HCT116 (cell line): ENCODE measurements around the gene KRTAP12-1. TPM values are rescaled to one million over a fixed set of nuclear protein-coding genes. Genes with fewer than 3 reads are reported as not detected.

Experiments used
- ATAC-seq: fragments of 200-7000 bp; cut with Tn5 transposase; 2 replicates; pipeline ENCODE4 v1.9.1; 2020; ENCODE audit warnings: mild to moderate bottlenecking, moderate library complexity
- BruUV-seq: library from RNA; stranded (reverse); fragments of 400-500 nt; replicated peaks from 2 replicates; lab custom pipeline; 2021; lab: Mats Ljungman, UMichigan
- CTCF ChIA-PET: fragments of 300-600 bp; sonication (Branson Sonifier 250); formaldehyde crosslinking; loops from one replicate; lab custom pipeline; 2021; ENCODE audit warnings: antibody characterized with exemption; lab: Charles Lee
- POLR2A ChIA-PET: fragments of 300-600, 350-600 bp; sonication (Branson Sonifier 250); formaldehyde crosslinking; loops from one replicate; lab custom pipeline; 2021; ENCODE audit warnings: antibody characterized with exemption; lab: Charles Lee
- RAD21 ChIA-PET, 2 experiments: fragments of 300-600 bp; sonication (Branson Sonifier 250); formaldehyde crosslinking; loops; one replicate each; lab custom pipeline; 2023; ENCODE audit warnings: low total read pairs in 2 of 2; ENCODE audit not compliant: uncharacterized antibody in 2 of 2, unreplicated experiment in 2 of 2, low non-redundant PET in 1 of 2; lab: Charles Lee
- DNase-seq: peaks from one replicate; pipeline ENCODE4 v3.0.0-alpha.2; 2010; ENCODE audit warnings: low read depth, low spot score
- H2AFZ ChIP-seq: fragments of 200-600 bp; shearing (Covaris generic), sonication (generic); 2 replicates; pipeline ENCODE4 v1.6.1; 2017; ENCODE audit warnings: low read depth, mixed run types, mixed read lengths, antibody characterized with exemption, low read length; ENCODE audit not compliant: poor library complexity, severe bottlenecking
- H3K27ac ChIP-seq: 2 replicates; pipeline ENCODE4 v1.5.1; 2012; ENCODE audit warnings: low read depth, low read length
- H3K27me3 ChIP-seq: fragments of 200-600 bp; sonication (generic); 2 replicates; pipeline ENCODE4 v1.6.1; 2016; ENCODE audit warnings: mixed run types, low read length, mixed read lengths; ENCODE audit not compliant: insufficient read depth
- H3K36me3 ChIP-seq, 2 experiments: fragments of 200-500 bp in 1 of 2; fragments of 200-600 bp in 1 of 2; sonication (Bioruptor generic) in 1 of 2; sonication (generic) in 1 of 2; 2 replicates each; pipeline versions ENCODE4 v1.5.1 to v1.6.1; 2014 to 2016; ENCODE audit warnings: low read length in 2 of 2, inconsistent platforms in 1 of 2, mixed read lengths in 1 of 2, mixed run types in 1 of 2; ENCODE audit not compliant: insufficient read depth in 2 of 2, control insufficient read depth in 1 of 2
- H3K4me1 ChIP-seq, 2 experiments: fragments of 200-600 bp in 1 of 2; sonication (generic) in 1 of 2; 2 replicates each; pipeline versions ENCODE4 v1.5.1 to v1.6.1; 2012 to 2017; ENCODE audit warnings: low read length in 2 of 2, inconsistent platforms in 1 of 2, mild to moderate bottlenecking in 1 of 2, mixed read lengths in 1 of 2, mixed run types in 1 of 2, moderate library complexity in 1 of 2; ENCODE audit not compliant: insufficient read depth in 2 of 2, control insufficient read depth in 1 of 2
- H3K4me2 ChIP-seq: fragments of 200-600 bp; sonication (generic); 2 replicates; pipeline ENCODE4 v1.6.1; 2017; ENCODE audit warnings: mixed run types, low read length, mixed read lengths
- H3K4me3 ChIP-seq, 2 experiments: fragments of 200-600 bp in 1 of 2; sonication (generic) in 1 of 2; replicated peaks in 1 of 2; 2 replicates each; pipeline ENCODE4 v1.5.1; 2011 to 2016; ENCODE audit warnings: low read length in 2 of 2, control low read depth in 1 of 2, low read depth in 1 of 2, mild to moderate bottlenecking in 1 of 2, mixed read lengths in 1 of 2, mixed run types in 1 of 2
- H3K79me2 ChIP-seq: fragments of 200-600 bp; sonication (generic); 2 replicates; pipeline ENCODE4 v1.6.1; 2017; ENCODE audit warnings: mild to moderate bottlenecking, mixed run types, low read length, moderate library complexity, mixed read lengths; ENCODE audit not compliant: insufficient read depth
- H3K9ac ChIP-seq: fragments of 200-600 bp; sonication (generic); 2 replicates; pipeline ENCODE4 v1.6.1; 2016; ENCODE audit warnings: low read length, mixed read lengths
- H3K9me2 ChIP-seq: fragments of 200-600 bp; sonication (generic), shearing (Covaris generic); 2 replicates; pipeline ENCODE4 v1.6.1; 2017; ENCODE audit warnings: mixed run types, mild to moderate bottlenecking, moderate library complexity; ENCODE audit not compliant: insufficient read depth
- H3K9me3 ChIP-seq, 2 experiments: fragments of 200-500 bp in 1 of 2; fragments of 200-600 bp in 1 of 2; sonication (Bioruptor generic) in 1 of 2; sonication (generic) in 1 of 2; 2 replicates each; pipeline ENCODE4 v1.6.1; 2014 to 2017; ENCODE audit warnings: low read length in 2 of 2, mixed read lengths in 2 of 2, inconsistent platforms in 1 of 2, low read depth in 1 of 2, mild to moderate bottlenecking in 1 of 2, mixed run types in 1 of 2, moderate library complexity in 1 of 2; ENCODE audit not compliant: control insufficient read depth in 1 of 2, insufficient read depth in 1 of 2
- H4K20me1 ChIP-seq: fragments of 200-600 bp; sonication (generic), shearing (Covaris generic); 2 replicates; pipeline ENCODE4 v1.6.1; 2017; ENCODE audit warnings: mixed run types, mild to moderate bottlenecking, moderate library complexity; ENCODE audit not compliant: insufficient read depth
- CBX3 ChIP-seq: IDR thresholded peaks from 2 replicates; pipeline ENCODE4 v1.6.1; 2012; ENCODE audit warnings: low read depth
- EGR1 ChIP-seq: IDR thresholded peaks from 2 replicates; pipeline ENCODE4 v1.6.1; 2012; ENCODE audit warnings: low read depth
- EZH2 ChIP-seq: fragments of 200-600 bp; sonication (generic); IDR thresholded peaks from 2 replicates; pipeline ENCODE4 v1.6.1; 2017; ENCODE audit warnings: antibody characterized with exemption, mixed run types
- EZH2phosphoT487 ChIP-seq: fragments of 200-600 bp; IDR thresholded peaks from 2 replicates; pipeline ENCODE4 v1.6.1; 2018; ENCODE audit warnings: antibody characterized with exemption, borderline replicate concordance
- FOSL1 ChIP-seq: IDR thresholded peaks from 2 replicates; pipeline ENCODE4 v1.6.1; 2012; ENCODE audit warnings: low read depth
- JUND ChIP-seq: IDR thresholded peaks from 2 replicates; pipeline ENCODE4 v1.6.1; 2012
- SP1 ChIP-seq: IDR thresholded peaks from 2 replicates; pipeline ENCODE4 v1.6.1; 2012; ENCODE audit warnings: low read depth
- SRF ChIP-seq: IDR thresholded peaks from 2 replicates; pipeline ENCODE4 v1.6.1; 2012; ENCODE audit warnings: low read depth
- ZNF274 ChIP-seq: fragments of 200-500 bp; sonication (Bioruptor generic); IDR thresholded peaks from 2 replicates; pipeline ENCODE4 v1.6.1; 2014; ENCODE audit warnings: mild to moderate bottlenecking, low read depth, low read length, inconsistent platforms
- intact Hi-C: fragments of 100-400 bp; cut with micrococcal nuclease; formaldehyde crosslinking; loops from 2 replicates; pipeline ENCODE4 v1.10.0; 2022
- total RNA-seq: library from RNA; stranded (reverse); gene quantifications from one replicate; pipeline ENCODE4 v1.2.1, GENCODE V29; 2021; ENCODE audit not compliant: unreplicated experiment
- TF ChIP-seq, protein P1 (sequence below): IDR thresholded peaks from 2 replicates; pipeline ENCODE4 v1.6.1; 2012
- TF ChIP-seq, protein P2 (sequence below), 3 experiments: fragments of 200-600 bp in 1 of 3; sonication (generic) in 1 of 3; IDR thresholded peaks in 2 of 3; conservative IDR thresholded peaks in 1 of 3; 2 replicates each; pipeline ENCODE4 v1.5.1; 2012 to 2017; ENCODE audit warnings: low read depth in 2 of 3, low read length in 2 of 3, antibody characterized with exemption in 1 of 3, borderline replicate concordance in 1 of 3, control low read depth in 1 of 3, mild to moderate bottlenecking in 1 of 3, mixed read lengths in 1 of 3, mixed run types in 1 of 3, moderate library complexity in 1 of 3; ENCODE audit not compliant: insufficient read depth in 1 of 3

KRTAP12-1 gene
- total RNA-seq, 1 experiment from 2014 or later = not detected

- H3K4me1 ChIP-seq = no peaks in the 10 kb centered on the region
- DNase-seq = no peak
- BruUV-seq = no TSS peak
- H3K27ac ChIP-seq = no peak overlapping the region
- H3K4me3 ChIP-seq = no peak overlapping the region
- intact Hi-C loops = no loop called here
- no peak for TF ChIP-seq ZNF274
- TF ChIP-seq EZH2 = no peak
- no peak for TF ChIP-seq FOSL1
- TF ChIP-seq CBX3 = no peak
- ChIA-PET CTCF (no interaction called here), RAD21 (no interaction called here), POLR2A (no interaction called here)
- no peak for ATAC-seq
- H4K20me1 ChIP-seq = no peaks in the 10 kb centered on the region
- no peaks in the 10 kb centered on the region for H3K27me3 ChIP-seq
- H3K79me2 ChIP-seq = no peaks in the 10 kb centered on the region
- H3K9me2 ChIP-seq = no peaks in the 10 kb centered on the region
- no peaks in the 10 kb centered on the region for H3K36me3 ChIP-seq
- H3K9ac ChIP-seq = no peak overlapping the region
- H2AFZ ChIP-seq = no peak overlapping the region
- peaks cover 0 to 6% of the 10 kb centered on the region in 2 experiments; a peak in 1 of 4 replicates for H3K9me3 ChIP-seq
- no peak overlapping the region for H3K4me2 ChIP-seq
Observed at GRCh38 chr21:44649521-44650100, 32.4 kb downstream of the KRTAP12-1 start.

DNA sequence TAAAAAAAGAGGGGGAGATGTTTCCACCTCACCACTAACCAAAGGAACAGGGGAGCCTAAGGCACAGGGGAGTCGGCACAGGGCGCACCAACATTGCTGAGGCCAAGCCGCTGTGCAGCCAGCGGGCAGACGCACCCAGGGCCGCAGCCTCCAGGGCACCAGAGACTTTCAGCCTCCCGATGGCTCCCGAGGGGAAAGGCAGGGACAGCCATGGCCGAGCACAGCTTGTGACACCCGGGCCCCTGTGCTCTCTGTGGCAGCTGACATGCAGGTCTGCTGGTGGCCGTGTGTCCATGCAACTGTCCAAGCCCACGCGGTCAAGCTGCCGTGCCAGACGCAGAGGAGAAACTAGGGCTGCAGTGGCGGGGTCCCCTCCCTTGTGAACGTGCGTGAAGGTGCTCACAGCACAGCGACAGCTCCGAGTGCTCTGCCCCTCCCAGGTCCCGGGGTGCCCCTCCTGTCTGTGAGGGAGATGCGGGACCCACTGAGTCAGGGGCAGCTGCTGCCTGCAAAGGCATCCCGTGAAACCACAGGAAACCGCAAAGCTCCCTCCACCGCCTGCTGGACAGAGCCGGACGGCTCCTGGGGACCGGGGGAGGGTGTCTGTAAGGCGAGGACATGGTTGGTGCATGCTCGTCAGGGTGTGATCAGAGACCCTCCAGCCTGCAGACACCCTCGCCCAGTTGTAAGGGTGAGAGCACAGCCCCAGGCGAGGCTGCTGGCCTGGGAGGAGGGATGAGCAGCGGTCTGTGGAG lies 33.2 kb downstream of the KRTAP12-1 start:
- ATAC-seq (no peak), DNase-seq (no peak)
- no peak overlapping the region for H2AFZ ChIP-seq
- H3K27me3 ChIP-seq = no peaks in the 10 kb centered on the region
- H3K9me2 ChIP-seq = no peaks in the 10 kb centered on the region
- no peak overlapping the region for H3K4me3 ChIP-seq
- H3K79me2 ChIP-seq = no peaks in the 10 kb centered on the region
- ChIA-PET RAD21 (no interaction called here), CTCF (no interaction called here), POLR2A (no interaction called here)
- TF ChIP-seq, protein P1, sequence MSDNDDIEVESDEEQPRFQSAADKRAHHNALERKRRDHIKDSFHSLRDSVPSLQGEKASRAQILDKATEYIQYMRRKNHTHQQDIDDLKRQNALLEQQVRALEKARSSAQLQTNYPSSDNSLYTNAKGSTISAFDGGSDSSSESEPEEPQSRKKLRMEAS = no peak
- TF ChIP-seq EZH2phosphoT487 (no peak), SRF (no peak), ZNF274 (no peak), JUND (no peak), CBX3 (no peak), SP1 (no peak), EGR1 (no peak), EZH2 (no peak)
- TF ChIP-seq, protein P2, sequence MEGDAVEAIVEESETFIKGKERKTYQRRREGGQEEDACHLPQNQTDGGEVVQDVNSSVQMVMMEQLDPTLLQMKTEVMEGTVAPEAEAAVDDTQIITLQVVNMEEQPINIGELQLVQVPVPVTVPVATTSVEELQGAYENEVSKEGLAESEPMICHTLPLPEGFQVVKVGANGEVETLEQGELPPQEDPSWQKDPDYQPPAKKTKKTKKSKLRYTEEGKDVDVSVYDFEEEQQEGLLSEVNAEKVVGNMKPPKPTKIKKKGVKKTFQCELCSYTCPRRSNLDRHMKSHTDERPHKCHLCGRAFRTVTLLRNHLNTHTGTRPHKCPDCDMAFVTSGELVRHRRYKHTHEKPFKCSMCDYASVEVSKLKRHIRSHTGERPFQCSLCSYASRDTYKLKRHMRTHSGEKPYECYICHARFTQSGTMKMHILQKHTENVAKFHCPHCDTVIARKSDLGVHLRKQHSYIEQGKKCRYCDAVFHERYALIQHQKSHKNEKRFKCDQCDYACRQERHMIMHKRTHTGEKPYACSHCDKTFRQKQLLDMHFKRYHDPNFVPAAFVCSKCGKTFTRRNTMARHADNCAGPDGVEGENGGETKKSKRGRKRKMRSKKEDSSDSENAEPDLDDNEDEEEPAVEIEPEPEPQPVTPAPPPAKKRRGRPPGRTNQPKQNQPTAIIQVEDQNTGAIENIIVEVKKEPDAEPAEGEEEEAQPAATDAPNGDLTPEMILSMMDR (IDR thresholded peaks at IDR 0.05 in 2 of 3, conservative IDR thresholded peaks at IDR 0.05 in 1 of 3; ENCODE audit: borderline replicate concordance in 1 of 3, insufficient read depth in 1 of 3, low read depth in 2 of 3, low read length in 2 of 3) = no peak
- intact Hi-C loops = no loop called here
- no peaks in the 10 kb centered on the region for H3K4me1 ChIP-seq
- H3K36me3 ChIP-seq = no peaks in the 10 kb centered on the region
- H3K9ac ChIP-seq = no peak overlapping the region
- H3K9me3 ChIP-seq = peaks cover 4 to 15% of the 10 kb centered on the region in 2 experiments; a peak in 2 of 4 replicates
- BruUV-seq = no TSS peak
- H3K27ac ChIP-seq = no peak overlapping the region
- H3K4me2 ChIP-seq = no peak overlapping the region
- no peaks in the 10 kb centered on the region for H4K20me1 ChIP-seq
